ENCODE results near the gene SLC38A8. TPM values are rescaled to one million over a fixed set of nuclear protein-coding genes. Genes with fewer than 3 reads are reported as not detected.

The SLC38A8 gene
- total and polyA plus RNA-seq, 4 donors = 0.08 to 1.0 (median 0.32) TPM

DNA sequence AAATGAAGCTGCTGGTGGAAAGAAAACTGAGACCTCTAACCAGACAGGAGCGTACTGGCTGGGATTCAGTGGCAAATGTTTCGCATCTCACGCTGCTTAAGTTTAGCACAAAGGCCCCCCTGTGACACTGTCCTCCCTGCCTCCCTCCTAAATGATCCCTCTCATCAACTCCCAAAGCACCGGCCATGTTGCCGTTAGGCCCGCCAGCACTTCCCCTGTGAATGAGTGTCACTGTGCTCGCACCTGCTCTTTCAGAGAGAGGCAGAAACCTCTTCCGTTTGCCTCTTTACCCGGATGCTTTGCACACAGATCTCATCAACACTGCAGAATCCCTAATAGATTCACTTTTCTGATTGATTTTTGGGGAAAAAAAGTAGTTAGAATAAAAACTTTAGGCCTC is 47.6 kb upstream of the SLC38A8 start:
- Histone ChIP-seq H3K36me3 (ENCODE audit: control insufficient read depth in 4 of 4, insufficient read depth in 3 of 4, low read depth in 1 of 4, low read length in 3 of 4) (peaks cover 3 to 90% (median 66%) of the 10 kb centered on the region in 4 donors), H3K4me3 (ENCODE audit: low read depth in 1 of 3, low read length in 3 of 3) (no peak overlapping the region), H3K9me3 (ENCODE audit: control insufficient read depth in 4 of 4, low read length in 3 of 4) (no peaks in the 10 kb centered on the region), H3K27me3 (ENCODE audit: control insufficient read depth in 4 of 4, insufficient read depth in 4 of 4, low read length in 3 of 4) (no peaks in the 10 kb centered on the region), H3K9ac (ENCODE audit: low read depth in 1 of 2, low read length in 2 of 2) (no peak overlapping the region), H3K27ac (ENCODE audit: low read depth in 1 of 2, low read length in 2 of 2) (no peak overlapping the region), H3K4me1 (ENCODE audit: control insufficient read depth in 4 of 4, insufficient read depth in 4 of 4, low read length in 3 of 4) (no peaks in the 10 kb centered on the region)
- TF ChIP-seq NR2F2 (IDR thresholded peaks at IDR 0.05) (no peak), SP1 (IDR thresholded peaks at IDR 0.05) (no peak), JUND (IDR thresholded peaks at IDR 0.05) (no peak), YY1 (IDR thresholded peaks at IDR 0.05) (no peak), HNF4A (conservative IDR thresholded peaks at IDR 0.05) (no peak), HNF4G (IDR thresholded peaks at IDR 0.05) (no peak), EGR1 (IDR thresholded peaks at IDR 0.05; ENCODE audit: low read depth in 2 of 2) (no peak), RXRA (IDR thresholded peaks at IDR 0.05) (no peak)
- TF ChIP-seq, protein P1, sequence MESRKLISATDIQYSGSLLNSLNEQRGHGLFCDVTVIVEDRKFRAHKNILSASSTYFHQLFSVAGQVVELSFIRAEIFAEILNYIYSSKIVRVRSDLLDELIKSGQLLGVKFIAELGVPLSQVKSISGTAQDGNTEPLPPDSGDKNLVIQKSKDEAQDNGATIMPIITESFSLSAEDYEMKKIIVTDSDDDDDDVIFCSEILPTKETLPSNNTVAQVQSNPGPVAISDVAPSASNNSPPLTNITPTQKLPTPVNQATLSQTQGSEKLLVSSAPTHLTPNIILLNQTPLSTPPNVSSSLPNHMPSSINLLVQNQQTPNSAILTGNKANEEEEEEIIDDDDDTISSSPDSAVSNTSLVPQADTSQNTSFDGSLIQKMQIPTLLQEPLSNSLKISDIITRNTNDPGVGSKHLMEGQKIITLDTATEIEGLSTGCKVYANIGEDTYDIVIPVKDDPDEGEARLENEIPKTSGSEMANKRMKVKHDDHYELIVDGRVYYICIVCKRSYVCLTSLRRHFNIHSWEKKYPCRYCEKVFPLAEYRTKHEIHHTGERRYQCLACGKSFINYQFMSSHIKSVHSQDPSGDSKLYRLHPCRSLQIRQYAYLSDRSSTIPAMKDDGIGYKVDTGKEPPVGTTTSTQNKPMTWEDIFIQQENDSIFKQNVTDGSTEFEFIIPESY (IDR thresholded peaks at IDR 0.05) = no peak
- TF ChIP-seq, protein P2, sequence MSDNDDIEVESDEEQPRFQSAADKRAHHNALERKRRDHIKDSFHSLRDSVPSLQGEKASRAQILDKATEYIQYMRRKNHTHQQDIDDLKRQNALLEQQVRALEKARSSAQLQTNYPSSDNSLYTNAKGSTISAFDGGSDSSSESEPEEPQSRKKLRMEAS (IDR thresholded peaks at IDR 0.05) = no peak
- TF ChIP-seq, protein P3, sequence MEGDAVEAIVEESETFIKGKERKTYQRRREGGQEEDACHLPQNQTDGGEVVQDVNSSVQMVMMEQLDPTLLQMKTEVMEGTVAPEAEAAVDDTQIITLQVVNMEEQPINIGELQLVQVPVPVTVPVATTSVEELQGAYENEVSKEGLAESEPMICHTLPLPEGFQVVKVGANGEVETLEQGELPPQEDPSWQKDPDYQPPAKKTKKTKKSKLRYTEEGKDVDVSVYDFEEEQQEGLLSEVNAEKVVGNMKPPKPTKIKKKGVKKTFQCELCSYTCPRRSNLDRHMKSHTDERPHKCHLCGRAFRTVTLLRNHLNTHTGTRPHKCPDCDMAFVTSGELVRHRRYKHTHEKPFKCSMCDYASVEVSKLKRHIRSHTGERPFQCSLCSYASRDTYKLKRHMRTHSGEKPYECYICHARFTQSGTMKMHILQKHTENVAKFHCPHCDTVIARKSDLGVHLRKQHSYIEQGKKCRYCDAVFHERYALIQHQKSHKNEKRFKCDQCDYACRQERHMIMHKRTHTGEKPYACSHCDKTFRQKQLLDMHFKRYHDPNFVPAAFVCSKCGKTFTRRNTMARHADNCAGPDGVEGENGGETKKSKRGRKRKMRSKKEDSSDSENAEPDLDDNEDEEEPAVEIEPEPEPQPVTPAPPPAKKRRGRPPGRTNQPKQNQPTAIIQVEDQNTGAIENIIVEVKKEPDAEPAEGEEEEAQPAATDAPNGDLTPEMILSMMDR (IDR thresholded peaks at IDR 0.05; ENCODE audit: low read depth, low read length, missing input control) = no peak
- WGBS = 93% methylated on average over 9 of the region's 9 CpGs
- no peak for DNase-seq (ENCODE audit: low spot score)

DNA sequence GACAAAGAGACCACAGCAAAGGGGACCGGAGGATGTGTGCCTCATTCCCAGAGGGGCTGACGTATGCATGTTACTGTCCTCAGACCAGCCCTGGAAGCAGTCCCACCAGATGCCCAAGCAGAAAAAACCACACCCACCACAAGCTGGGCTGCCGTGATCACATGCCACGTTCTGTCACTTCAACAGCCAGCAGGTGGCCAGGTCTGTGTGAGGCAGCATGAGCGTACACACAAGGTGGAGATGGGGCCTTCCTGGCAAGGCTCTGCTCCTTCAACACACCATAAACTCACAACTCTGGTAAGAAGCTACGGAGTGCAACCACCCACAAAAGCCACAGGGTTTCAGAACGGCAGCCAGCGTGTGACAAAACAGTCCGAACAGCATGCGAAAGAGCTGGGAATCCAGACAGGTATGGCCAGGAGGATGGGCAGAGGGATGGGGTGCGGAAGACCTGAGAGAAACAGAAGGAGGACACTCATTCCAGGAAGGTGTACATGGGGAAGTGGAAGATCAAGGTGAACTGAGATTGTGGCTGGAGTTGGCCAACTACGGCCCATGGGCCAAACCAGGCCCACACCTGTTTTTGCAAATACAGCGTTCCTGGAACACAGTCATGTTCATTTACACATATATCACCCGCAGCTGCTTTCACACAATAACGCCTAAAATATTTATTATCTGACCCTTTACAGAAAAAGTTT is 46.2 kb upstream of the SLC38A8 start:
- Histone ChIP-seq H3K9ac (ENCODE audit: low read depth in 1 of 2, low read length in 2 of 2) (no peak overlapping the region), H3K27ac (ENCODE audit: low read depth in 1 of 2, low read length in 2 of 2) (no peak overlapping the region), H3K4me1 (ENCODE audit: control insufficient read depth in 4 of 4, insufficient read depth in 4 of 4, low read length in 3 of 4) (no peaks in the 10 kb centered on the region), H3K27me3 (ENCODE audit: control insufficient read depth in 4 of 4, insufficient read depth in 4 of 4, low read length in 3 of 4) (no peaks in the 10 kb centered on the region), H3K36me3 (ENCODE audit: control insufficient read depth in 4 of 4, insufficient read depth in 3 of 4, low read depth in 1 of 4, low read length in 3 of 4) (peaks cover 3 to 78% (median 59%) of the 10 kb centered on the region in 4 donors), H3K9me3 (ENCODE audit: control insufficient read depth in 4 of 4, low read length in 3 of 4) (no peaks in the 10 kb centered on the region), H3K4me3 (ENCODE audit: low read depth in 1 of 3, low read length in 3 of 3) (no peak overlapping the region)
- TF ChIP-seq FOXA2 (IDR thresholded peaks at IDR 0.05) = no peak
- TF ChIP-seq, protein P4, sequence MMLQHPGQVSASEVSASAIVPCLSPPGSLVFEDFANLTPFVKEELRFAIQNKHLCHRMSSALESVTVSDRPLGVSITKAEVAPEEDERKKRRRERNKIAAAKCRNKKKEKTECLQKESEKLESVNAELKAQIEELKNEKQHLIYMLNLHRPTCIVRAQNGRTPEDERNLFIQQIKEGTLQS (IDR thresholded peaks at IDR 0.05) = no peak
- TF ChIP-seq HNF4G (IDR thresholded peaks at IDR 0.05) = no peak
- TF ChIP-seq, protein P2 (IDR thresholded peaks at IDR 0.05) = no peak
- no peak for TF ChIP-seq FOXA1 (IDR thresholded peaks at IDR 0.05)
- no peak for TF ChIP-seq YY1 (IDR thresholded peaks at IDR 0.05)
- no peak for TF ChIP-seq JUND (IDR thresholded peaks at IDR 0.05)
- no peak for TF ChIP-seq RAD21 (IDR thresholded peaks at IDR 0.05)
- no peak for TF ChIP-seq SP1 (IDR thresholded peaks at IDR 0.05)
- TF ChIP-seq TAF1 (conservative IDR thresholded peaks at IDR 0.05) = no peak
- no peak for TF ChIP-seq RXRA (IDR thresholded peaks at IDR 0.05)
- TF ChIP-seq, protein P1 (IDR thresholded peaks at IDR 0.05) = no peak
- TF ChIP-seq EGR1 (IDR thresholded peaks at IDR 0.05; ENCODE audit: low read depth in 2 of 2) = no peak
- TF ChIP-seq, protein P5, sequence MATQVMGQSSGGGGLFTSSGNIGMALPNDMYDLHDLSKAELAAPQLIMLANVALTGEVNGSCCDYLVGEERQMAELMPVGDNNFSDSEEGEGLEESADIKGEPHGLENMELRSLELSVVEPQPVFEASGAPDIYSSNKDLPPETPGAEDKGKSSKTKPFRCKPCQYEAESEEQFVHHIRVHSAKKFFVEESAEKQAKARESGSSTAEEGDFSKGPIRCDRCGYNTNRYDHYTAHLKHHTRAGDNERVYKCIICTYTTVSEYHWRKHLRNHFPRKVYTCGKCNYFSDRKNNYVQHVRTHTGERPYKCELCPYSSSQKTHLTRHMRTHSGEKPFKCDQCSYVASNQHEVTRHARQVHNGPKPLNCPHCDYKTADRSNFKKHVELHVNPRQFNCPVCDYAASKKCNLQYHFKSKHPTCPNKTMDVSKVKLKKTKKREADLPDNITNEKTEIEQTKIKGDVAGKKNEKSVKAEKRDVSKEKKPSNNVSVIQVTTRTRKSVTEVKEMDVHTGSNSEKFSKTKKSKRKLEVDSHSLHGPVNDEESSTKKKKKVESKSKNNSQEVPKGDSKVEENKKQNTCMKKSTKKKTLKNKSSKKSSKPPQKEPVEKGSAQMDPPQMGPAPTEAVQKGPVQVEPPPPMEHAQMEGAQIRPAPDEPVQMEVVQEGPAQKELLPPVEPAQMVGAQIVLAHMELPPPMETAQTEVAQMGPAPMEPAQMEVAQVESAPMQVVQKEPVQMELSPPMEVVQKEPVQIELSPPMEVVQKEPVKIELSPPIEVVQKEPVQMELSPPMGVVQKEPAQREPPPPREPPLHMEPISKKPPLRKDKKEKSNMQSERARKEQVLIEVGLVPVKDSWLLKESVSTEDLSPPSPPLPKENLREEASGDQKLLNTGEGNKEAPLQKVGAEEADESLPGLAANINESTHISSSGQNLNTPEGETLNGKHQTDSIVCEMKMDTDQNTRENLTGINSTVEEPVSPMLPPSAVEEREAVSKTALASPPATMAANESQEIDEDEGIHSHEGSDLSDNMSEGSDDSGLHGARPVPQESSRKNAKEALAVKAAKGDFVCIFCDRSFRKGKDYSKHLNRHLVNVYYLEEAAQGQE (IDR thresholded peaks at IDR 0.05) = no peak
- TF ChIP-seq GABPA (IDR thresholded peaks at IDR 0.05 in 1 of 2, conservative IDR thresholded peaks at IDR 0.05 in 1 of 2) = no peak
- TF ChIP-seq HNF4A (conservative IDR thresholded peaks at IDR 0.05) = no peak
- TF ChIP-seq, protein P3 (IDR thresholded peaks at IDR 0.05; ENCODE audit: low read depth, low read length, missing input control) = no peak
- no peak for TF ChIP-seq NR2F2 (IDR thresholded peaks at IDR 0.05)
- DNase-seq (ENCODE audit: low spot score) = no peak
- WGBS = 81% methylated on average over 15 of the region's 15 CpGs

Data from liver (tissue), 9 donors.